Measurements from ENCODE around the gene TEX2.
"Not testable (repeated sequence)": the region's sequence is repeated elsewhere in the genome, so short reads cannot be mapped to it uniquely, and the experiment has no call there.

TEX2 gene

DNA sequence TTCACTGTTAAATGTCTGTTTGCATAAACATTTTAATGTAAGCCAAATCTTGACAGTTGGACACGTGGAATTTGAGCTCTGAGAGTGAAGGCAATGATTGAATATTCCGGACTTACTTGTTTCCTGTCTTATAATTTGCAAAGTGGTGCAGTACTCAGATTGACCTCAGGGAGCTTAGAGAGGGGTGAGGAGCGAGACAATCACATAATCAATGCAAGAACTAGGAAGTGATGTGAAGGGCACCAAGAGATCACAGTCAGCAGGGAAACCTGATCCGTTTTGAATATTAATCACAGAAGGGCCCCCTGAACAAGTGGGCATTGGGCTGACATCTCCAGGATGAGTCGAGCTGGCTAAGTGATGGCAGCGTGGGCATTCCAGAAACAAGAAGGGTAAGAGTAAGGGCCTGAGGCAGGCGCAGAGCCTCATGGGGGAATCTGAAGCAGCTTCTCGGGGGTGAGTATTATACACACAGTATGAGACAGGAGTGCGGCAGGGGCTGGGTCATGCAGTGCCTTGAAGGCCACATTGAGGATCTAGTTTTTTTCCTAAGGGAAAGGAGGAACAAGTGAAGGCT lies 26.1 kb downstream of the TEX2 start:
- no peak for DNase-seq (ENCODE audit: low read depth in 2 of 2)

DNA sequence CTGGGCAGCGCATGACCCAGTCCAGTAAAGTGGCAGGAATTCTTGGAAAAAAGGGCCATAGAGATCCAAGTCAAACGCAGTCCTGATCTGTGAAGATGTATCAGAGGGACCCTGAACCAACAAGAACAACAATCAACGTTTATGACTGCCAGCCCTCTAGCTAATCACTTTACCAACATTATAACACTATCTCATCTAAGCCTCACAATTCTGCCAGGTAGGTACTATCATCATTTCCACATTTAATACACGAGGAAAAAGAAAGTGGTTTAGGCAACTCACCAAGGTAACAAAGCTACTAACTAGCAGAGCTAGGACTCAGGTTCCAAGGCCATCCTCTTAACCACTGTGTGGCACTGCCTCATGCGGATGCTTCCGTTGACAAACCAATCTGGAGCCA lies 28.1 kb downstream of the TEX2 start:
- no peak for DNase-seq (ENCODE audit: low read depth in 2 of 2)

DNA sequence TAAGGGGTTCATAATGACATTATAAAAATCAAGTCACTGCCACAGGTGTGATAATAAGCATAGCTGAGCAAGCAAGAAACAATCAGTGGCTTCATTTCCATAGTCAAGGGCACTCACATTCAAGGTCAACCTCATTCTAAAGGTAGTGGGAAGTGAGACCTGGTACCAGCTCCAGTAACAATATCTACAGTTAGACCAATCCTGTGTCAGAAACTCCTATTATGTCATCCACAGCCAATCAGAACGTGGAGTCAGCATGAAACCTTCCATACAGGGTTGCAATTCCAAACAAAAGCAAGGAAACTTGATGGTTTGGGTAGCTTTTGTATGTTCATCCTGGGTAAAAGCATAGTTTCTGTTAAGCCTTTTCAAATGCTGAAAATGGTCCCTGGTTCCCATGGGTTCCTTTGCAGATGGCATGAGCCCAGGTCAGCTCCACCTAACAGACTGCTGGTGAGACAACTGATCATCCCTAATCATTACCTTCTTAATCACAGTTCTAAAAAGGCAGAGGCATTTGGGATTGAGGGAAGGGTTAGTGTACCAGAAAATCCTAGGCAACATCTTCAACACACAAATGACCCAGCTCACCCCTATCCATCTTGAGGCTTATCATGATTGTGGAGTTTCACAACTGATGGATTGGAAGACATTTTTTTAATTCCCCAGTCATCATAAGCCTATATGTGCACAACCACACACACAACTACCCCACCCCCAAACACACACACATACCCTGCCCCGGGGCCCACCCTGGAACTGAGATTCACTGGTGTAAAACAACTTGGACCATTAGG lies 30.4 kb downstream of the TEX2 start:
- DNase-seq (ENCODE audit: low read depth in 2 of 2), result no peak

DNA sequence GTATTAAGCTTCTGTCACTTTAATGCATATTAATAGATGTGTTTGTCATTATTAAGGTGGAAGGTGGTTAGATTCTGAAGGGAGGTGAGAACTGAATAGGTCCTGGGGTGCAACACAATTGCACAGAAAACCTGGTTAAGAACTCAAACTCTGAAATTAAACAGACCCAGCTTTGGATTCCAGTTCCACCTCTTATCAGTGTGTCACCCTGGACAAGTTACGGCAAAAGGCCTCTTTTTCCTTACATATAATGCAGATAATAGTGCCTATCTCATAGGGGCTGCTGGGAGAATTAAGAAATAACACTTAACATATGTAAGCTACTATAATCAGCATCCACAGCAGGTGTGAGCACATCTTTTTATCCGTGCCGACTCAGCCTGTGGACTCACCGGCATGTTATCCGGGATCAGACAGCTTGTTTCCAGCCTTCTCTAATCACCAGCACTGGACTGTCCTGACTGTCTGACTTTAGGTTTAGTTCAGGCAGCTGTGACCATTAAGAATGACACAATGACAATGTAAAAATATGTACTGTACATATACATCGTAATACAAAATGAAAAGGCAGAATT lies 31.4 kb downstream of the TEX2 start:
- no peak for DNase-seq (ENCODE audit: low read depth in 2 of 2)

GRCh38 chr17:64230791-64231408 lies 32.2 kb downstream of the TEX2 start:
- DNase-seq (ENCODE audit: low read depth in 2 of 2), result no peak

DNA sequence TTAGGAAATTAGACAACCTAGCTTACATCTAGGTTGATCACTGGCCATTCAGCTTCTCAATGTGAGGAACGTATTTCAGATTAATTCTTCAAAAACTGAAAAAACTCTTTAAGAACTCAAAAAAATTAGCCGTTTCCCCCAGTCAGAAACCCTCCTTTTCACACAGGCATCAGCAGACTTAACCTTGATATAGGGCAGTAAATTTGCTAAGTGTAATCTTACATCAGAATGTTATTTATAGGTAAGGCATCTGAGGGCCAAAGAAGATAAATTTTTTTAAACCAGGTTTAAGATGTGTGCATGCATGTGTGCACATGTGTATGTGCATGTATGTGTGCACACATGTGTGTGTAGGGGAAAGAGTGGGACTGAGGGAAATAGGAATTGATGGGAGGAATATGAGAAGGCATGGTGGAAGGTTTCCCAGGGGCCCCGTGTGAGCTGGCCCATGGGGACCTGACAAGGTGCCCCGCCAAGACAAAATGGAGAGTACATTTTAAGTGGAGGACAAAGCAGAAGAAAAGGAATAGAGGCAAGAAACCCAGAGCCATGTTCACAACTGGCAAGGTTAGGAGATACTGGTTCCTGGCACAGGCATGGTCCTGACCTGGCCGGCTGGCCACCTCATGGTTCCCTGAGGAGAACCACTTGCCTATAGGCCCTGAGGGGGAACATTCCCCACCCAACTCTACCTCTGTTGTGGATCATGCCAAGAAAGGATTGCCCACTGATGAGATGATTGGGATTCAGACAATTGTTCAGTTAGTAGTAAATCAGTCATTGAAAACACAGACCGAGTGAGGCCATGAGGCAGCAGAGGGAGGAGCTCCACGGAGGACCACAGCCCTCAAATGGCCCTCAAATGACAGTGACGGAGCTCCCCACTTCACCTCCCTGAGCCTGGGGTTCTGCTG lies 33.0 kb downstream of the TEX2 start:
- DNase-seq (ENCODE audit: low read depth in 2 of 2), result no peak

DNA sequence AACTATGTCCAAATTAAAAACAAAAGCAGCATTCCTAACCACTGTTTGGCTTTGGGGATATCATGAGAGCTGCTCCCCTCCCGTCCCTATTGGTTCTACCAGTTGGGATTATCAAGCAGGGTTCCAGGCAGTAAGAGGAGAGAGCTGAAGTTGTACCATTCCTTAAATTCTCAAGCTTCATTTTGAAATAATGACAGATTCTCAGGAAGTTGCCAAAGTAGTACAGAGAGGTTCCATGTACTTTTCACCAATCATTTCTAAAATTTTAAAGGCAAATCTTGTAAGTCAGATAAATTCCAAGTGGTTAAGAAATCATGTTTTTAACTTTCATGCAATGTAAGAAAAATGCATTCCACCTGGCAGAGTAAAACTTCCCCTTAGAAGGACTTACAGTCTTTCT lies 36.9 kb downstream of the TEX2 start:
- no peak for DNase-seq (ENCODE audit: low read depth in 2 of 2)

GRCh38 chr17:64225410-64225809 lies 37.6 kb downstream of the TEX2 start:
- no peak for DNase-seq (ENCODE audit: low read depth in 2 of 2)

DNA sequence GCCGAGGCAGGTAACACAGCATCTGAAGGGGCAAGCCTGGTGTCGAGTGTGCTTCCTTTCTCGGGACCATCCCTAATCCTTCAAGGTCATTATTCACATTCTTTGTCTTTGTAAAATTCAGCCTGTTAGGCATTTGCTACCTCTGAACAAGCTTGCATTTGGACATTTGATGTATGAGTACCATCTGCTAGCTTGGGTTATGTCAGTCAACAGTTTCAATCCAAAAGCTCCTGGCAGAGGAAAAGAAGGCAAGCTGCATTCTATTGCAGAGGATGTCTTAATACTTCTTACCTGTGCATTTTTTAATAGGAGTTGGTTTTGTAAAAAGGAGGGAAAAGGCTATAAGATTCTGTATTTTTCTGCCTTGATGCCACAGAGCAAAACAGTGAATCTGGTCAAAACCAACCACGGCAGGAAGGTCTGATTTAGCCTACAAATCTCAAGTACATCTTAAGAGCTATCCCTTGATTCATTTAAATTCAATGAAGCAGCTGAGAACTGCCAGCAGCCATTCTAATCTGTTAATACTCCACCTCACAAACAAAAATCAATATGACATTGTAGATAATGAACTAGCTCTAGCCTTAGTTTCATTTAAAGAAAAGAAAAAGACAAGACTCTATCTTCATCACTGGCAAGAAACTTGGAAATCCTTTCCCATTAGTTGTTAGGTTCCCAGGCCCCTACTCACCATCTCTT lies 39.0 kb downstream of the TEX2 start:
- no peak for DNase-seq (ENCODE audit: low read depth in 2 of 2)

- DNase-seq (ENCODE audit: low read depth in 2 of 2), result no peak
These were observed 39.8 kb downstream of the TEX2 start for GRCh38 chr17:64223283-64223682.

GRCh38 chr17:64221679-64222078 lies 41.4 kb downstream of the TEX2 start:
- DNase-seq (ENCODE audit: low read depth in 2 of 2), result no peak

- DNase-seq (ENCODE audit: low read depth in 2 of 2), result not testable (repeated sequence)
These were observed 42.5 kb downstream of the TEX2 start for GRCh38 chr17:64220604-64221003.

DNA sequence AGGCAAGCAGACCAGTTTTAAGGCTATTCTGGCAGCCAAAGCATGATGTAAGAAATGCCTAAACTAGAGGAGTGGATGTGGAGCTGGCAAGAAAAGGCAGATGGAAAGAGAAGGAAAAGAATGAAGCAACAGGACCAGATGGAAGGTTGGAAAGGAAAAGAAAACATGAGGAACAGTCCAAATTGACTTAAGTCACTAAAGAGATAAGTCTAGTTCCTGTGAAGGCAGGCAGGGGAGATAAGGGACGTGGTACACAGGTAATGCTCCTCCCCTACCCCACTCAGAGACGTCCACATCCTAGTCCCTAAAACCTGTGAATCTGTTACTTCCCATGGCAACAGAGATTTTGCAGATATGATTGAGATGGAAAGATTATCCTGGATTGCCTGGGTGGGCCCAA lies 43.5 kb downstream of the TEX2 start:
- no peak for DNase-seq (ENCODE audit: low read depth in 2 of 2)

GRCh38 chr17:64218066-64218465 lies 45.0 kb downstream of the TEX2 start:
- no peak for DNase-seq (ENCODE audit: low read depth in 2 of 2)

DNA sequence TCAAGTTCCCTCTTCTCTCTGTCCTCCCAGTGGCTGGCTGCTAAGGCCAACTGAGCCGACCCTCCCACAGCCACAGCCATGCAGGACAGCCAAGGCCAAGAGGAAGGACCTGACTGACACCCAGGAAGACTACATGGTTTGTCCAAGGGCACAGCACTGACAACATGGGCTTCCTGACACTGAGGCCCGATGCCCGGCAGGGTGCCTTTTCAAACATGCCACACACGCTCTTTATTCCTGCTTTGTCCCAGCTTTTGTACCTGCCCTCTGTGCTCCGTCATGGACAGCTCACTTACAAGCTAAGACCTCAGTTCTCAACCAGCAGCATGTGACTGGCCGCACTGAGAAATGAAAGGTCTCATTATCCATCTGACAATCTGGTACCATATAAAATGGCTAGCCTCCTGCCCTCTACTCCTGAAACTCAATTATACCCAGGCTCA lies 45.8 kb downstream of the TEX2 start:
- no peak for DNase-seq (ENCODE audit: low read depth in 2 of 2)

- no peak for DNase-seq (ENCODE audit: low read depth in 2 of 2)
These were observed 46.5 kb downstream of the TEX2 start for GRCh38 chr17:64216338-64217248.

DNA sequence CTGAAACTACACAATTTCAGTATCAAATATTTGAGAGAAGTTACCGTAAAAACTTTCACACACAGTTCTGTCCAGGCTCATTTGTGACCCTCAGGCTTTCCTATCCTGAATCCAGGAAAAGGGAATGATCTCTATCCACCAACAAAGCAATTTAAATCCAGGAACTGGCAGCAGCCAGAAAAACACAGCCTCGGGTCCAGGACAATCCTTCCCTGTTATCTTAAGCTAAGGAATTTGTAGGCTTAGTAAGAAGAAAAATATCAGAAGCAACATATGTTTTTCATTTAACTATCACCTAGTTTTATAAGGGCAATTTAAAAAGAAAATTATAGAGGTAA lies 47.1 kb downstream of the TEX2 start:
- DNase-seq (ENCODE audit: low read depth in 2 of 2), result no peak

- DNase-seq (ENCODE audit: low read depth in 2 of 2), result no peak
These were observed 48.1 kb downstream of the TEX2 start for GRCh38 chr17:64214950-64215349.

DNA sequence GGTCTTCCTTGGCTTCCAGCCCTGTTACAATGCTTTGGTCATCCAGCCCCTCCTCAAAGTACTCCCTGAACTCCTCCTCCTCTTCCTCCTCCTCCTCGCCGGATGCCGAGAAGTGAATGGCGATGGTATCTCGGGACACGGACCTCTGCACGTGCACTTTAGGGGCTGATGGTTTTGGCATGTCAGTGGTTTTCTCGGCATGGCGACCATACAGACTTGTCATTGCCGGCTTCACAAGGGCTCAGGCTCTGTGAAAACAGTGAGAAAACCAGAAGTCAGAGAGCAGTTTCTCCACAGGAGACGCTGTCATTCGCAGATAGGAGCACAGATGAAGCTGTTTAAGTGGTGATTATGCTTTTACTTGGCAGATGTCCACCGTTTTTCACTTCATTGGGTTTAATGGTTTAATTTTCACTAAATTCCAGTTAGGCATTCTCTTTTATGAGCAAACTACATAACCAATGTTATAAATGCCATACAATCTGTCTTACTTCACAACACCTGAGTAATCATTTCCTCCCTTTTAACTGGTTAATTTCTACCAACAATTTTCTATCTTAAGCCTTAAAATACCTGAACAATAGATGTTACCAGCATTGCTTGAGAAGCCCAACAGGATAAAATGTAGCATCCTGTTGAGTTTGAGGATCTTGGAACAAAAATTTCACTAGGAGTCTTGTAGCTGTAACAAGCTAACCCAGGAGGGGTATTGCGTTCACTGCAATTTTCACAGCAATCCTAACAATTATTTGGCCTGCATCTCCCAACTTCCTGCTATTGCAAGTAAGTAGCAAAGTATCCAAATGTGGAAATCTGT lies 48.9 kb downstream of the TEX2 start:
- no peak for DNase-seq (ENCODE audit: low read depth in 2 of 2)

Data from stimulated activated CD8-positive, alpha-beta memory T cell treated with anti-CD3 and anti-CD28 coated beads, Interleukin-2, amount 100 ng/mL, for 1 hour (primary cell).